GM18498 (cell line): ENCODE results near the gene LHX2.

Source experiments
- ATAC-seq: cut with Tn5 transposase; IDR thresholded peaks from one replicate; pipeline ENCODE4 v1.9.1; 2021; ENCODE audit warnings: mild to moderate bottlenecking, moderate library complexity; ENCODE audit not compliant: unreplicated experiment

LHX2 gene

GRCh38 chr9:124012368-124013301 is 1.1 kb downstream of the LHX2 start:
- ATAC-seq, result no peak

GRCh38 chr9:124013309-124014210 is 2.0 kb downstream of the LHX2 start:
- no peak for ATAC-seq

GRCh38 chr9:124014211-124014955 is 2.8 kb downstream of the LHX2 start:
- ATAC-seq, result no peak

GRCh38 chr9:124014956-124015660 is 3.5 kb downstream of the LHX2 start:
- ATAC-seq, result no peak

- ATAC-seq, result no peak
These were observed 4.1 kb downstream of the LHX2 start for GRCh38 chr9:124015661-124016131.

GRCh38 chr9:124016175-124017050 is 4.8 kb downstream of the LHX2 start:
- ATAC-seq, result no peak

GRCh38 chr9:124017051-124017928 is 5.7 kb downstream of the LHX2 start:
- ATAC-seq, result no peak

GRCh38 chr9:124017929-124018729 is 6.6 kb downstream of the LHX2 start:
- ATAC-seq, result no peak

GRCh38 chr9:124018730-124019697 is 7.4 kb downstream of the LHX2 start:
- ATAC-seq, result no peak

GRCh38 chr9:124019771-124020519 is 8.4 kb downstream of the LHX2 start:
- ATAC-seq, result no peak

GRCh38 chr9:124020520-124021384 is 9.2 kb downstream of the LHX2 start:
- ATAC-seq, result no peak

GRCh38 chr9:124021385-124021769 is 9.8 kb downstream of the LHX2 start:
- ATAC-seq, result no peak

- ATAC-seq, result no peak
These were observed 10.9 kb downstream of the LHX2 start for GRCh38 chr9:124022201-124023121.

- ATAC-seq, result no peak
These were observed 12.5 kb downstream of the LHX2 start for GRCh38 chr9:124024107-124024506.
